GM19328 (cell line): Measurements from ENCODE around the gene ITGA3.

Source experiments
- ATAC-seq: cut with Tn5 transposase; IDR thresholded peaks from one replicate; pipeline ENCODE4 v1.9.1; 2021; ENCODE audit warnings: mild to moderate bottlenecking, moderate library complexity; ENCODE audit not compliant: unreplicated experiment

The ITGA3 gene

DNA sequence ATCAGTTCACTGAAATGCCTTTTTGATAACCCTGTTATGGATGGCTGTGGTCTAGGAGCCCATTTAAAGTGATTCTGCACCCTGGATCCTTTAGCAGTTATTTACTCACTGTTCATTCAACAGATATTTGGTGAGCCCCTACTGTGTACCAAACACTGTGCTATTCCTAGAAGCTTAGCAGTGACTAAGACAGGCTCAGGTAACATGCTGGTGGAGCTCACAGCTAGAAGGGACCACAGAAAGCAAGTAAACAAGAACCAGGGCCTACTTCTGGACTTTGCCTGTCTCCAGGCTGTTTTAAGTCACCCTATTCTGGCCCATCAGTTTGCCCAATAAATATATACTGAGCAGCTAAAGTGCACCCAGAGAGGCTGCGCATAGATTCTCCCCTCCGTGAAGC is 11.1 kb downstream of the ITGA3 start:
- ATAC-seq: no peak

GRCh38 chr17:50067996-50068395 is 12.1 kb downstream of the ITGA3 start:
- ATAC-seq: no peak

- no peak for ATAC-seq
These were observed 15.2 kb downstream of the ITGA3 start for GRCh38 chr17:50070908-50071680.

GRCh38 chr17:50071692-50072091 is 15.8 kb downstream of the ITGA3 start:
- ATAC-seq: no peak

DNA sequence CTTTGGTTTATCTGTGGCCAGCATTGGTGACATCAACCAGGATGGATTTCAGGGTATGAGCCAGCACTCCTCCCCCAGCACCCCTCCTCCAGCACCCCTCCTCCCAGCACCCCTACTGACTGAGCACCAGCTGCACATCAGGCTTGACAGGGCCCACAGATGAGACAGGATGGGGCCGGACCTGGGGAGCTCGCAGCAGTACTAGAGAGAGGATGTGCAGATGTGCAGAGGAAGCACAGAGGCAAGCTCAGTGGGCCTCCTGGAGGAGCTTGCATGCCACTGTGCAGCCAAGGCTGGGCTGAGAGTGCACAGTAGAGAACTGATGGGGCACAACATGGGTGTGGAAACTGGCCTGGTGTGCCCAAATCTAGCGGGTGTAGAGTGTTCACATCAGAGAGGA is 16.2 kb downstream of the ITGA3 start:
- no peak for ATAC-seq

GRCh38 chr17:50072925-50073324 is 17.0 kb downstream of the ITGA3 start:
- ATAC-seq: no peak

DNA sequence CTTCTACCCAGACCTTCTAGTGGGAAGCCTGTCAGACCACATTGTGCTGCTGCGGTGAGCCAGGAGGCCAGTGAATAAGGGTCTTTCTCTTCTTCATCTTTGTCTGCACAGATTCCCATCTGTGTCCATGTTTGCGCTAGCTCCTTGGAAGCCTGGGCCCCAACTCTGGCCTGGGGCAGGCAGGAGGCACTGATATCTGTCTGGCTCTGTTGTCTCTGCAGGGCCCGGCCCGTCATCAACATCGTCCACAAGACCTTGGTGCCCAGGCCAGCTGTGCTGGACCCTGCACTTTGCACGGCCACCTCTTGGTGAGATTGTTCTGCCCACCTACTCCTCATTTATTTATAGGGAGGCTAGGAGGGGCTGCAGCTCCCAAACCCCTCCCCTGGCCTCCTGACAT is 18.3 kb downstream of the ITGA3 start:
- ATAC-seq: no peak

GRCh38 chr17:50075446-50076032 is 19.6 kb downstream of the ITGA3 start:
- ATAC-seq: no peak

DNA sequence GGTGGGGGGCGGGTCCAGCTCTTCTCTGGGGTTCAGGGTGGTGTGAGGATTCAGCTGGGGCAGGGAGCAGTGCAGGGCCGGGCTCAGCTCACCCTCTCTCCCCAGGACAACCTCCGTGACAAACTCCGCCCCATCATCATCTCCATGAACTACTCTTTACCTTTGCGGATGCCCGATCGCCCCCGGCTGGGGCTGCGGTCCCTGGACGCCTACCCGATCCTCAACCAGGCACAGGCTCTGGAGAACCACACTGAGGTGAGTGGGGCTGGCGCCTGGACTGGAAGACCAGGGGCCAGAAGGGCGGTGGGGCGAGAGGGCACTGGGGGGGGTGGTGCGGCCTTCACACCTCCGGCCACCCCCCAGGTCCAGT is 20.3 kb downstream of the ITGA3 start:
- ATAC-seq: no peak

DNA sequence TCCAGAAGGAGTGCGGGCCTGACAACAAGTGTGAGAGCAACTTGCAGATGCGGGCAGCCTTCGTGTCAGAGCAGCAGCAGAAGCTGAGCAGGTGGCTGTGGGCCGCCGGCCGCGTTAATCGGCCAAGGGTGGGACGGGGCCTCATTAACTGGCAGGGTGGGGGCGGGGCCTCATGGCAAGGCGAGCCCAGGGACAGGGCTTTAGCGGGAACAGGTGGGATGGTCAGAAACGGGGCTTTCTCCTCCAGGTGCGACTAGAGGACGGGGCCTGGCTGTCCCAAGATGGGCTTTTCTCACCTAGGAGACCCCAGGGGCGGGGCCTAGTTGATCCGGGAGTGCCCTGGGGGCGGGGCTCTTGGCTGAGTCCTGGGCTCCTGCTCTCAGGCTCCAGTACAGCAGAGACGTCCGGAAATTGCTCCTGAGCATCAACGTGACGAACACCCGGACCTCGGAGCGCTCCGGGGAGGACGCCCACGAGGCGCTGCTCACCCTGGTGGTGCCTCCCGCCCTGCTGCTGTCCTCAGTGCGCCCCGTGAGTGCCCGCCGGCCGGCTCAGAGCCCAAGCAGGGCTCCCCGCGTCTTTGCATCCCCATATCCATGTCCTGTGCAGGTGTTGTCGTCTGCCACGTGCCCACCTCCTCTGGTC is 20.8 kb downstream of the ITGA3 start:
- ATAC-seq: no peak

- ATAC-seq: no peak
These were observed 22.5 kb downstream of the ITGA3 start for GRCh38 chr17:50078430-50078829.

GRCh38 chr17:50079334-50080095 is 23.6 kb downstream of the ITGA3 start:
- ATAC-seq: no peak

DNA sequence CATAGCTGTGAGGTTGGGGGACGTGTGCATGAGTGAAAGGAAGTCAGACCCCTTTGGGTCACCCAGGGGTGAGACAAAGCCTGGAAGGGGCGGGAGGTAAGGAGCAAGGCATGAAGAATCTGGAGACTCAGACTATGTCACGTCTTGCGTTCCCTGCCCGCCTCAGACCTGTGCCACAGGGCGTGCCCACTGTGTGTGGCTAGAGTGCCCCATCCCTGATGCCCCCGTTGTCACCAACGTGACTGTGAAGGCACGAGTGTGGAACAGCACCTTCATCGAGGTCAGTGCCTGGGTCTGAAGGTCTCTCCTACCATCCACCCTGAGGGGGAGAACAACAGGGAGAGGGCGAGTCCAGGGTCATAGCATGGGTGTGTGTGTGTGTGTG is 24.2 kb downstream of the ITGA3 start:
- no peak for ATAC-seq

GRCh38 chr17:50080827-50081226 is 24.9 kb downstream of the ITGA3 start:
- ATAC-seq: no peak

DNA sequence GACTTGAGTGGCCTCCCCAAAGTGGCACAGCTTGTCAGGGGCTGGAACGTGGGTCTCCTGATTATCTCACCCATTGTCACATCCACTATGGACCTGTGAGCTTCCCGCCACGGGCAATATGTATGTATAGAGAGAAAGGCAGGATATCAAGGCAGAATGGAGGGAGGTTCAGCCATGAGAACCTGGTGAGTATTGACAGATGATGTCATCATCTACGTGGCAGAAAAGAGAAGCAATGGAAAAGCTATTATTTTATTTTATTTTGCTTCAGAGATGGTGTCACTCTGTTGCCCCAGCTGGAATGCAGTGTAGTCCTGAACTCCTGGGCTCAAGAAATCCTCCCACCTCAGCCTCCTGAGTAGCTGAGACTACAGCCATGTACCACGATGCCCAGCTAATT is 25.8 kb downstream of the ITGA3 start:
- no peak for ATAC-seq

GRCh38 chr17:50087246-50087911 is 31.5 kb downstream of the ITGA3 start:
- ATAC-seq: no peak

GRCh38 chr17:50087912-50088405 is 32.0 kb downstream of the ITGA3 start:
- no peak for ATAC-seq

DNA sequence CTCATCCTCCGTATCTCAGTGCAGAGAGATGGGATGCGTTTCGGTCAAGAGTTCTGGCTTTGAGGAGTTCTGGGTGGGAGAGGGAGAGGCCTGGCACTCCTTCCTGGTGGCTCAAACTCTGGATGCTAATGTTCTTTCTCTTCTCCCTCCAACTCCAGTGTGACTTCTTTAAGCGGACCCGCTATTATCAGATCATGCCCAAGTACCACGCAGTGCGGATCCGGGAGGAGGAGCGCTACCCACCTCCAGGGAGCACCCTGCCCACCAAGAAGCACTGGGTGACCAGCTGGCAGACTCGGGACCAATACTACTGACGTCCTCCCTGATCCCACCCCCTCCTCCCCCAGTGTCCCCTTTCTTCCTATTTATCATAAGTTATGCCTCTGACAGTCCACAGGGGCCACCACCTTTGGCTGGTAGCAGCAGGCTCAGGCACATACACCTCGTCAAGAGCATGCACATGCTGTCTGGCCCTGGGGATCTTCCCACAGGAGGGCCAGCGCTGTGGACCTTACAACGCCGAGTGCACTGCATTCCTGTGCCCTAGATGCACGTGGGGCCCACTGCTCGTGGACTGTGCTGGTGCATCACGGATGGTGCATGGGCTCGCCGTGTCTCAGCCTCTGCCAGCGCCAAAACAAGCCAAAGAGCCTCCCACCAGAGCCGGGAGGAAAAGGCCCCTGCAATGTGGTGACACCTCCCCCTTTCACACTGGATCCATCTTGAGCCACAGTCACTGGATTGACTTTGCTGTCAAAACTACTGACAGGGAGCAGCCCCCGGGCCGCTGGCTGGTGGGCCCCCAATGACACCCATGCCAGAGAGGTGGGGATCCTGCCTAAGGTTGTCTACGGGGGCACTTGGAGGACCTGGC is 33.3 kb downstream of the ITGA3 start:
- ATAC-seq: no peak

GRCh38 chr17:50090071-50090470 is 34.2 kb downstream of the ITGA3 start:
- ATAC-seq: no peak
